HCT116 (cell line): ENCODE measurements around the gene ILRUN.

Experiments
- EGR1 ChIP-seq: IDR thresholded peaks from 2 replicates; pipeline ENCODE4 v1.6.1; 2012; ENCODE audit warnings: low read depth
- EZH2 ChIP-seq: fragments of 200-600 bp; sonication (generic); IDR thresholded peaks from 2 replicates; pipeline ENCODE4 v1.6.1; 2017; ENCODE audit warnings: antibody characterized with exemption, mixed run types
- EZH2phosphoT487 ChIP-seq: fragments of 200-600 bp; IDR thresholded peaks from 2 replicates; pipeline ENCODE4 v1.6.1; 2018; ENCODE audit warnings: antibody characterized with exemption, borderline replicate concordance
- MAX ChIP-seq: IDR thresholded peaks from 2 replicates; pipeline ENCODE4 v1.6.1; 2012
- POLR2A ChIP-seq: IDR thresholded peaks from 2 replicates; pipeline ENCODE4 v1.7.0; 2011; ENCODE audit warnings: borderline replicate concordance; ENCODE audit not compliant: insufficient read depth, insufficient read length; ENCODE audit errors: extremely low read depth
- POLR2AphosphoS5 ChIP-seq: IDR thresholded peaks from 2 replicates; pipeline ENCODE4 v1.6.1; 2011; ENCODE audit warnings: mild to moderate bottlenecking, low read depth, low read length, moderate library complexity
- RAD21 ChIP-seq: IDR thresholded peaks from 2 replicates; pipeline ENCODE4 v1.6.1; 2012; ENCODE audit warnings: low read depth, mild to moderate bottlenecking
- ZFX ChIP-seq: fragments of 450-650 bp; IDR thresholded peaks from 2 replicates; pipeline ENCODE4 v1.6.1; 2017
- ZNF274 ChIP-seq: fragments of 200-500 bp; sonication (Bioruptor generic); IDR thresholded peaks from 2 replicates; pipeline ENCODE4 v1.6.1; 2014; ENCODE audit warnings: mild to moderate bottlenecking, low read depth, low read length, inconsistent platforms
- TF ChIP-seq, protein P1 (sequence below), 3 experiments: fragments of 200-600 bp in 1 of 3; sonication (generic) in 1 of 3; IDR thresholded peaks in 2 of 3; conservative IDR thresholded peaks in 1 of 3; 2 replicates each; pipeline ENCODE4 v1.5.1; 2012 to 2017; ENCODE audit warnings: low read depth in 2 of 3, low read length in 2 of 3, antibody characterized with exemption in 1 of 3, borderline replicate concordance in 1 of 3, control low read depth in 1 of 3, mild to moderate bottlenecking in 1 of 3, mixed read lengths in 1 of 3, mixed run types in 1 of 3, moderate library complexity in 1 of 3; ENCODE audit not compliant: insufficient read depth in 1 of 3

GRCh38 chr6:34657307-34657978 lies 39.1 kb downstream of the ILRUN start:
- TF ChIP-seq ZFX: no peak
- TF ChIP-seq, protein P1, sequence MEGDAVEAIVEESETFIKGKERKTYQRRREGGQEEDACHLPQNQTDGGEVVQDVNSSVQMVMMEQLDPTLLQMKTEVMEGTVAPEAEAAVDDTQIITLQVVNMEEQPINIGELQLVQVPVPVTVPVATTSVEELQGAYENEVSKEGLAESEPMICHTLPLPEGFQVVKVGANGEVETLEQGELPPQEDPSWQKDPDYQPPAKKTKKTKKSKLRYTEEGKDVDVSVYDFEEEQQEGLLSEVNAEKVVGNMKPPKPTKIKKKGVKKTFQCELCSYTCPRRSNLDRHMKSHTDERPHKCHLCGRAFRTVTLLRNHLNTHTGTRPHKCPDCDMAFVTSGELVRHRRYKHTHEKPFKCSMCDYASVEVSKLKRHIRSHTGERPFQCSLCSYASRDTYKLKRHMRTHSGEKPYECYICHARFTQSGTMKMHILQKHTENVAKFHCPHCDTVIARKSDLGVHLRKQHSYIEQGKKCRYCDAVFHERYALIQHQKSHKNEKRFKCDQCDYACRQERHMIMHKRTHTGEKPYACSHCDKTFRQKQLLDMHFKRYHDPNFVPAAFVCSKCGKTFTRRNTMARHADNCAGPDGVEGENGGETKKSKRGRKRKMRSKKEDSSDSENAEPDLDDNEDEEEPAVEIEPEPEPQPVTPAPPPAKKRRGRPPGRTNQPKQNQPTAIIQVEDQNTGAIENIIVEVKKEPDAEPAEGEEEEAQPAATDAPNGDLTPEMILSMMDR (IDR thresholded peaks at IDR 0.05 in 2 of 3, conservative IDR thresholded peaks at IDR 0.05 in 1 of 3; ENCODE audit: borderline replicate concordance in 1 of 3, insufficient read depth in 1 of 3, low read depth in 2 of 3, low read length in 2 of 3): no peak
- no peak for TF ChIP-seq POLR2A
- no peak for TF ChIP-seq EZH2
- TF ChIP-seq RAD21: no peak
- no peak for TF ChIP-seq EZH2phosphoT487
- no peak for TF ChIP-seq ZNF274
- TF ChIP-seq MAX: no peak
- no peak for TF ChIP-seq EGR1
- TF ChIP-seq POLR2AphosphoS5: peak; percentile 29; the same call in 1 of the 2 replicates
